Uterine smooth muscle cell (primary cell): ENCODE measurements around the gene NBR1. TPM values are rescaled to one million over a fixed set of nuclear protein-coding genes. Genes with fewer than 3 reads are reported as not detected.

Experiments
- total RNA-seq: library from RNA; depleted of rRNA; stranded (reverse); fragments of >200 nt; gene quantifications from 2 replicates; pipeline ENCODE4 v1.2.3, GENCODE V29; 2014

NBR1 gene
- total RNA-seq = 96.4 and 131 TPM in 2 replicates

GRCh38 chr17:43170766-43171585 lies at the start of gene NBR1:
Gene NBR1 (plus strand): TSS chr17:43171214. CDS start chr17:43175800, 4,586 bp downstream.

GRCh38 chr17:43125133-43125966 lies 45.7 kb upstream of the NBR1 start, which contains the start of gene BRCA1:
Gene BRCA1 (minus strand): TSS chr17:43125364. CDS start chr17:43124096, 1,268 bp downstream.

GRCh38 chr17:43211480-43212402 lies 40.7 kb downstream of the NBR1 start, which contains the start of gene TMEM106A:
Gene TMEM106A (plus strand): TSS chr17:43211875. CDS start chr17:43213042, 1,167 bp downstream.

GRCh38 chr17:43228020-43228782 lies 57.2 kb downstream of the NBR1 start, which contains the start of gene CCDC200:
Gene CCDC200 (minus strand): TSS chr17:43228623. CDS start chr17:43228554, 69 bp downstream.

GRCh38 chr17:43233877-43234276 lies 62.9 kb downstream of the NBR1 start, which contains the start of gene RNU2-1:
Gene RNU2-1 (minus strand): TSS chr17:43233977.

Other genes starting within 250 kb of the NBR1 start
- gene AARSD1, start 206.8 kb upstream of the NBR1 start, total RNA-seq = 25.2 and 25.3 TPM in 2 replicates
- gene PTGES3L, start 191.1 kb upstream of the NBR1 start, total RNA-seq = 0.12 and 0.44 TPM in 2 replicates
- 12.2 and 13.4 TPM in 2 replicates for gene RUNDC1, start 190.6 kb upstream of the NBR1 start, total RNA-seq
- gene RPL27, start 172.8 kb upstream of the NBR1 start, total RNA-seq = 858 and 1,281 TPM in 2 replicates
- 26.0 and 32.0 TPM in 2 replicates for gene IFI35, start 164.4 kb upstream of the NBR1 start, total RNA-seq
- 179 and 300 TPM in 2 replicates for gene VAT1, start 148.8 kb upstream of the NBR1 start, total RNA-seq
- gene RND2, start 146.0 kb upstream of the NBR1 start, total RNA-seq = 0.44 and 0.50 TPM in 2 replicates
- 20.0 and 47.0 TPM in 2 replicates for gene BRCA1, start 45.9 kb upstream of the NBR1 start, total RNA-seq
- gene TMEM106A, start 40.7 kb downstream of the NBR1 start, total RNA-seq = 2.9 and 3.5 TPM in 2 replicates
- not detected in 2 replicates for gene CCDC200, start 57.4 kb downstream of the NBR1 start, total RNA-seq
- gene RNU2-1, start 62.8 kb downstream of the NBR1 start, total RNA-seq = not detected in 2 replicates
- gene ARL4D, start 227.8 kb downstream of the NBR1 start, total RNA-seq = 10.6 and 26.1 TPM in 2 replicates